Fibroblast of skin of back (primary cell): ENCODE measurements around the gene MRPS18A.
"Not testable (repeated sequence)": the region's sequence is repeated elsewhere in the genome, so short reads cannot be mapped to it uniquely, and the experiment has no call there.

Experiments
- DNase-seq: peaks from one replicate; pipeline ENCODE4 v3.0.0-alpha.2; 2013

MRPS18A gene

DNA sequence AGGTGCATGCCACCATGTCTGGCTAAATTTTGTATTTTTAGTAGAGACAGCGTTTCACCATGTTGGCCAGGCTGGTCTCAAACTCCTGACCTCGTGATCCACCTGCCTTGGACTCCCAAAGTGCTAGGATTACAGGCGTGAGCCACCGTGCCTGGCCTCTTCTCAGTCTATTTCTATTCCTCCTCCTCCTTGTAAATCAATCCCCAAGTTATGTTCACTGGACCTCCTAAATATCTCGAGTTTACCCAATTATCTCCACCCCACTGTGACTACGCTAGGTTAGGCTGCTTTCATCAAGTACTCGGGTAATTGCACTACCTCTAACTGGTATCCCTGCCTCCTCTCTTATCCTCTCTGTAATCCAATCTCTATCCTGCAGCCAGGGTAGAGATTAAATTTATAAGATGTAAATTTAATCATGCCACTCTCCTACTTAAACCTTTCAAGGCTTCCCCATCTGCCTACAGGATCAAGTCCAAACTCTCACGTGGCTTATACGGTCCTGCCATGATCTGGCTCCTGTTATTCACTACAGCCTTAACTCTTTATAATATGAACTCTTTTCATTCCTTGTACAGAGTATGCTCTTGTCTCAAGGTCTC is 52.8 kb downstream of the MRPS18A start:
- DNase-seq: no peak

DNA sequence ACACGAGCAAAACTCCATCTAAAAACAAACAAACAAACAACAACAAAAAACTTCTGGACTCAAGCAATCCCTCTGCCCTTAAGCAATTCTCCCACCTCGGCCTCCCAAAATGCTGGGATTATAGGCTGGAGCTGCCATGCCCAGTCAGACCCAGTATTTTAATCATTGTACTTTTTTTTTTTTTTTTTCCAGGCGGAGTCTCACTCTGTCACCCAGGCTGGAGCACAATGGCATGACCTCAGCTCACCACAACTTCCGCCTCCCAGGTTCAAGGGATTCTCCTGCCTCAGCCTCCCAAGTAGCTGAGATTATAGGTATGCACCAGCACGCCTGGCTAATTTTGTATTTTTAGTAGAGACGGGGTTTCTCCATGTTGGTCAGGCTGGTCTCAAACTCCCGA is 54.6 kb downstream of the MRPS18A start:
- not testable (repeated sequence) for DNase-seq

- no peak for DNase-seq
These were observed 56.5 kb downstream of the MRPS18A start for GRCh38 chr6:43630980-43631619.

GRCh38 chr6:43629505-43630300 is 57.9 kb downstream of the MRPS18A start:
- DNase-seq: peak; percentile 98

DNA sequence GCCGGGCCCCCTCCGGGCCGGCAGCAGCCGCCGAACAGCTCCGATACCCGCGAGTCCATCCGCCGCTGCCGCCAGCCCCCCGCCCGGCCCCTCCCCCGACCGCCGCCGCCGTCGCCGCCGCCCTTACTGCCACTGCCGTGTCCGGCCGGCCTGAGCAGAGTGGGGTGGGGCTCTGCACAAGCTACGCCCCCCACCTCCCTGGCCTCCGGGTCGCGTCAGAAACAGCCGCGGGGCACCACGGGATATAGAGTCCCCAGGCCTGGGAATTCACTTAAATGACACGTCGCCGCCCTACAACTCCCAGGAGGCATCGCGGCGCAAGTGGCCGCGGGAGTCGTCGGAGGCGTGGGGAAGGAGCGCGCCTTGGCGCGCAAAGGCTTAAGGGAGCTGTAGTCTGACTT is 58.5 kb downstream of the MRPS18A start, which contains the start of gene GTPBP2:
TSS of gene GTPBP2 (minus strand) at position 161 of the 401 bp plus-strand sequence. CDS start at position 59, 102 bp downstream.
- DNase-seq: peak; percentile 99

DNA sequence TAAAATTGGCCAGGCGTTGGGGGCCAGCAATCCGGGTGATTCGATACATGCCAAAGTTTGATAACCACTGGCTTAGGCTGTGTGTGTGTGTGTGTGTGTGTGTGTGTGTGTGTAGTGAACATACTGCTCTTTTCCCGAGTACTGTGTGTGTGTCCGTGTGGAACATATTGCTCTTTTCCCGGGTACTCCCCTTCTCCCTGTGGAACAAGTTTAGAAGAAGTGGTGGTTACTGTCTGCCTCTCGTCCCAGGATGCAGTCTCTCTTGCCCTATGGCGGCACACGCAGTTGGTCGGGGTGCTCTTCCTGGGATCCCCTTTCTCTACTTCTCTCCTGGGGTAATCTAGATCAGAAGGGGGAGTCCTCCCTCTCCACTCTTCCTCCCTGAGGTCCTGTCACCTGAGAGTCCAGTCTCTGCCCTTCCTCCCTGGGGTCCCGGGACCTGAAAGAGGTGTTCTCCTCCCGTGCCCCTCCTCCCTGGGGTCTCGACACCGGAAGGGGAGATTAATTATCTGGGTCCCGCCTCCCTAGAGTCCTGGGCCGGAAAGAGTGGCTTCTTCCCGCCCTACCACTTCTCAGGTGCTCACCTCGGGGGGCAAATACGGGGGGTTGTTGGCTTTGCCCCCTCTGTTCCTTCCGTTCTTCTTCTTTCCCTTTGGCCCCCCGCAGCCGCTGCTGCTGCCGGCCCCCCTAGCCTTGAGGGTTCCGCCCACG is 59.0 kb downstream of the MRPS18A start:
- peak; percentile 66 for DNase-seq

DNA sequence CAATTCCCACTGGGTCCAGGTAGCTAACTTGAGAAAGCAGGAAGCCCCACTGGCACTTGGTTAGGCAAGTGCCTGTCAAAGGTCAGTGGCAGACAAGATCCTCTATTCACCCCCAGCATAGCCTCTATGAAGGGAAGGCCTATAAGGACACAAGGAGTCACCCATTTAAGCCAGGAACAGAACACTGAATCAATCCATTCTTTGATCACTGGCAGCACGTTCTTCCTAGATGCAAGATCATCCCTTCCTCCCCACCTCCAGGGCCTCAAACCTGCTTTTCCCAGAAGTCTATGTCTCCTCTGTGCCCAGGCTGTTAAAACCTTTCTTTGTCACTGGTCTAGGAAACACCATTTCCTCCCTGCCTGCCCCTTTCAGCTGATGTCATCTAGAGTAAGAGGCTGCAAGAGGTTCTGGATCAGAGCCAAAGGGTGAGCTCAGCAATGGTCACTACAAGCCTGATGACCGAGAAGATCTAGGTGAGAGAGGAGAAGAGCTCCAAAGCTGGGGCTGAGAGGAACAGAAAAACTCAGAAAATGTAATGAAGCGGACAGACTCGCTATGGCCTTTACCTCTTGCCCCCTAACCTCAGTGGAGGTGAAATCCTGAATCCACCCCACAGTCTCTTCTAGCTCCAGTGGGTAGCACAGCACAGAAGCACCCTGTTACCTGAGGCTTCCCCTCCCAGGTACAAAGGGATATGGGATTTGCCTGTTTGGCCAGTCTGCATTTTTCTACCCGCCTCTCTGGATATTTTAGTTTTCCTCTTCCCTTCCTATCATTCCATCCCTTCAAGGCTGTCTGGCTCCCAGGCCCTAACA is 60.4 kb downstream of the MRPS18A start:
- DNase-seq: peak; percentile 97

DNA sequence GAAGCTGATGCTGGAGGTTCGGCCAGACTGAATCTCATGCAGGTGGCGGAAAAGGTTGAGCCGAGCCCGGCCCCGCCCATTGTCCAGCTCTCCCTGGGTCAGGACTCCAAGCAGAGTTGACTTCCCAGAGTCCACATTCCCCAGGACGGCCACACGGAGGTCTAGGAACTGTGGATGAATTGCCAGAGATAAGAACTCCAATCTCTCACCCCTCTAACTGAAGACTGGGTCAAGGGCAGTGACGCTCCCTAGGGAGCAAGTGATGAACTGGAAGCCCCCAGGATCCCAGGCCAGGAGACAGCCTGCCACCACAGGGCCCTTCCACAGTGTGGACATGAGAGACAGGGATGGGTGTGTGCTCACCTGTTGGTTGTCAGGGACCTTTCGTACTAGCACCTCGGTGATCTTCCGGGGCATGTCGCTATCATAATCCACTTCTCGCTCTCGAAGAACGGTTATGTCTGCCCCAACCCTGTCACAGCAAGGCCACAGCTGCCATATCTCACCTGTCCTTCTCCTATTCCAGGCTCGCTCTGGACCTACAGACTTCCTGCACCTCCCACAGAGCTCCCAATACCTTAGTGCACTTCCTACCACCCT is 62.1 kb downstream of the MRPS18A start:
- DNase-seq: no peak

DNA sequence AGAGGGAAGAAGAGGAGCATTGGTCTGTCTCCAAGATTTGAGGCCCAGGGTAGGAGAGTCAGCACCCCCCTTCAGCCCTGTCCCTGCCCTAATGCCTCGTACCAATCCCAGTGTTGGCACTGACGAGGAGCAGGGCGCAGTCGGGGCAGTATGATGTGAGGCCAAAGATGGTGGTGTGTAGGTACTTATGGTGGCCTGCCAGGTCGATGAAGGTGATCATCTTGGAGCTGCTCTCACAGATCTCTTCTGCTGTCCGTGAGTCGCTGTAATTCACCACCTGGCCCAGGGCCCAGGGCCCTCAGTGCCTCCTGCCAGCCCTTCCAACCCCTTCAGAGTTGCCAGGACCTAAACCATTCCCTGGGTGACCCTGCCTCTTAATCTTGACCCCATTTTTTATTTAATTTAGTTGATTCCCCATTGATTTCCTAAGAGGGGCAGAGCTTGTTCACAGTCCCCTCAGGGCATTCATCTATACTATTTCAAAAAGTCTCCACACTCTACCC is 62.8 kb downstream of the MRPS18A start:
- DNase-seq: no peak

GRCh38 chr6:43623880-43624785 is 63.5 kb downstream of the MRPS18A start:
- no peak for DNase-seq

- no peak for DNase-seq
These were observed 65.0 kb downstream of the MRPS18A start for GRCh38 chr6:43622541-43622940.

- DNase-seq: no peak
These were observed 65.8 kb downstream of the MRPS18A start for GRCh38 chr6:43621836-43622180.
